Measurements from ENCODE around the gene LCE3B.
"Not testable (repeated sequence)": the region's sequence is repeated elsewhere in the genome, so short reads cannot be mapped to it uniquely, and the experiment has no call there.

The LCE3B gene, protein sequence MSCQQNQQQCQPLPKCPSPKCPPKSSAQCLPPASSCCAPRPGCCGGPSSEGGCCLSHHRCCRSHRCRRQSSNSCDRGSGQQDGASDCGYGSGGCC

DNA sequence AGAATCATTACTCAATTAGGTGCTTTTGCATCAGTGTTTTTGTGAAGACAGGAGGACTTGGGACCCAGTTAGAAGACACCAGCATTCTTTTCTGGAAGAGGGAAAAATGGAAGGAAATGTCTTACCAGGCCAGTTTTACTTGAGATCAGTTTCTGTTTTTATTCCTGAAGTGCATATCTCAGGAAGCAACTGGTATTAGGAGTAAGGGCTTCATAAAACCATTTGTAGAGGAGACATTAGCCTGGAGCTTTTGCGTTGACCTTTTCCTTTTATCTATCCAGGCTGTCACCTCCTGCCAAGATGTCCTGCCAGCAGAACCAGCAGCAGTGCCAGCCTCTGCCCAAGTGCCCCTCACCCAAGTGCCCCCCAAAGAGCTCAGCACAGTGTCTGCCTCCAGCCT lies at the start of gene LCE3B:
TSS of gene LCE3B (plus strand) at position 301 of the 400 bp plus-strand sequence. CDS start at position 301, 0 bp downstream.
- no peak for DNase-seq (ENCODE audit: low spot score)

DNA sequence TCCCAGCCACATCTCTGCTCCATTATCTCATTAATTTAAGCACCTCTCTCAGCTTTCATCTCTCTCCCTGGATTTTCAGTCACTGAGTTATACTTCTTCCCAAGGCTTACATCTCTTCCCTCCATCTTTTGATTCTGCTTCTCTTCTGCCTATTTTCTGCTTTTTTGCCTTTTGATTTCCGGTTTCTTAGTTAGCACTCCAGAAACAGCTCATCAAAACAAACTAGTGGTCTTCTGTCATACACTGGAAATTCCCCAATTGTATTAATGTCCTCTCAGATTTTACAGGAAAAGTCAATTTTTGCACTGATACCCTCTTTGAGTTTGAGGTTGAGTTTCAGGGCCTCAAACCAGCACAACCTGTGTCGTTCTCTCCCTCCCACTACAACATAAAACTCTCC lies 48.5 kb upstream of the LCE3B start:
- no peak for DNase-seq (ENCODE audit: low spot score)

DNA sequence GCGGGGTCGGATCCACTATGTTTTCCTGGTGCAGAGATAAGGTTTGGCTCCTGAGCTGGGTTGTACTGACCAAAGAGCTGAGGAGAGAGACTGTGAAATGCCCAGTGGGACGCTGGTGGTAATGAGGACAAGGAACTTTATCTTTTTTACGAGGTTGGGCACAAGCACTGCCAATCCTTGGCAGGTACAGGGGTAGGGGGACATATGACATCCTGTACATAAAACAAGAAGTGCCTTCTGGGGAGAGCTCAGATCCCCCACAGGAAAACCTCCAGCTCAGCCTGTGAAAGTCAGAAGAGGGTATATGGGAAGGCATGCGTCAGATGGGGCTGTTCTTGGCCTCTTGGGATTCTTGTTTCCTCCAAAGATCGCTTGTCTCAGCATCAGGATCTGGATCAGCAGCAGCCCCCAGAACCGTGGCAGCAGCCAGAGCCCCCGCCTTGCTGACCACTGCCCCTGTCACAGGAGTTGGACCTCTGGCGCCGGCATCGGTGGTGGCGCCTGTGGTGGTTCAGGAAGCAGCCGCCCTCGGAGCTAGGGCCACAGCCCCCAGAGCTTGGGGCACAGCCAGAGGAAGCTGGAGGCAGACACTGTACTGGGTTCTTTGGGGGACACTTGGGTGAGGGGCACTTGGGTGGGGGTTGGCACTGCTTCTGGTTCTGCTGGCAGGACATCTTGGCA lies 47.9 kb upstream of the LCE3B start:
- no peak for DNase-seq (ENCODE audit: low spot score)

DNA sequence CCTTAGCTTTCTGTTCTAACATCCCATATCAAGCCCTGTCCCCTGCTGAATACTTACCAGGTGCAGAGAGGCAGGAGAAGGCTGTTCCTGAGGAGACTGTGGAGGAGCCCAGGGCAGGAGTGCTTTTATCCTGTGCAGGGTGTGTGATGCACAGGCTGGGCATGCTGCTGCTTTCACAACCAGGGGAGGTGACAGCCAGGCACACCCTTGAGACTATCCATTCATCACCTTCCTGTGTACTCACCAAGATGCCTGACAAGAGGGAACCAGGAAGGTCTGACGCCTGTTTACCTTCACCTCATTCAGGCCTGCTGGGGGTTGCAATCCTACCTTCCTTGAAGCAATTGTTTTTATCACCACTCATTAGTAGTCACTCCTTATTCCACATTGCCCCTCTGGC lies 46.9 kb upstream of the LCE3B start, which contains the start of gene LCE3E:
TSS of gene LCE3E (minus strand) at position 100 of the 400 bp plus-strand sequence. CDS start 572 bp downstream, outside the sequence.
- DNase-seq (ENCODE audit: low spot score), result no peak

DNA sequence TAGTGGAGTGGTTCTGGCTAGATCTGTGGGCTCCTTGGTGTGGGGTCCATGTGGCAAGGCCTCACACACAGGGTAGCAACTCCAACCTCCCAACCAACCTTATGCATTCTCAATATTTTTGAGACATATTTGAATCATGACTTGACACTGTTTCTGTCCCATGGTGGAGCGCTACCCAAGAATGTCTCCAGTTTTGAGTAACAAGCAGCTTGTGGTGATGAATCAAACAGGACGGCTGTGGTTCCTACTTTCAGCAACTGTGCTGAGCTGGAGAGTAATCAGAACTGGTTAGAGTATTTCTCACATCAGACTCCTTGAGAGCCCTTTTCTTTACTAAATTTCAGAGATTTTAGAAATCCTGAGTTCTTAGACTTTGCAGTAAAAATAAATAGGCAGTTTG lies 36.4 kb upstream of the LCE3B start:
- no peak for DNase-seq (ENCODE audit: low spot score)

DNA sequence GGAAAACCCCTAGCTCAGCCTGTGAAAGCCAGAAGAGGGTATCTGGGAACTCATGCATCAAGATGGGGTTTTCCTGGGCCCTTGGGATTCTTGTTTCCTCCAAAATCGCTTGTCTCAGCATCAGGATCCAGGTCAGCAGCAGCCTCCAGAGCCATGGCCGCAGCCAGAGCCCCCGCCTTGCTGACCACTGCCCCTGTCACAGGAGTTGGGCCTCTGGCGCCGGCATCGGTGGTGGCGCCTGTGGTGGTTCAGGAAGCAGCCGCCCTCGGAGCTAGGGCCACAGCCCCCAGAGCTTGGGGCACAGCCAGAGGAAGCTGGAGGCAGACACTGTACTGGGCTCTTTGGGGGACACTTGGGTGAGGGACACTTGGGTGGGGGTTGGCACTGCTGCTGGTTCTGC lies 34.1 kb upstream of the LCE3B start:
- DNase-seq (ENCODE audit: low spot score), result not testable (repeated sequence)

DNA sequence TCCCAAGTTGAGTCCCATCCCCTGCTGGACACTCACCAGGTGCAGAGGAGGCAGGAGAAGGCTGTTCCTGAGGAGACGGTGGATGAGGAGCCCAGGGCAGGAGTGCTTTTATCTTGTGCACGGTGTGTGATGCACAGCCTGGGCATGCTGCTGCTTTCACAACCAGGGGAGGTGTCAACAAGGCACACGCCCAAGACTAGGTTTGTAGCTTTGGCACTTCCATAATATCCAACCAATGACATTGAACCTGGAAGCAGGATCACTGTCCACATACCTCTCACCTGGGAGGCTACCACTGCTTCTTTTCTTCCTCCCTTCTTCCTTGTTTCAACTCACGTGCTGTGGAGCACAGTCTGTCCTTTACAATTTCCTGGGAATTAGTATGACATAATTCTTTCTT lies 33.2 kb upstream of the LCE3B start, which contains the start of gene LCE3D:
TSS of gene LCE3D (minus strand) at position 84 of the 400 bp plus-strand sequence. CDS start 580 bp downstream, outside the sequence.
- no peak for DNase-seq (ENCODE audit: low spot score)

DNA sequence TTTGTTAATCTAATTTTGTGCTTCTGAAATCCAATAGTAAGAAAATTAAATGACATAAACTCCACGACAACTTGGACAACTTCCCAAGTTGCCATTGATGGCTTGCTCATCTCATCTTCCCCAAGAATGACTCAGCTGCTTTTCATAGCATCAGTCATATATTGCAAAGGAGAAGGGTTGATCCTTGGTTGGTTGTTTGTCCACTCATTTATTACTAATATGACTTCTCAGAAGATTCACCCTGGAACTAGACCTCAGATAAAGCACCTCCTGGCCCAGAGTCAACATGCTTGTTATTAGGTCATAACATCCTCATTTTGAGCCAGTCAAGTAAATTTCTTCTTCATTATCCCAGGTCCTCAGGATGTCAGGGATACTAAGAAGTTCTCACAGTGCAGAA lies 31.0 kb upstream of the LCE3B start:
- DNase-seq (ENCODE audit: low spot score), result no peak

DNA sequence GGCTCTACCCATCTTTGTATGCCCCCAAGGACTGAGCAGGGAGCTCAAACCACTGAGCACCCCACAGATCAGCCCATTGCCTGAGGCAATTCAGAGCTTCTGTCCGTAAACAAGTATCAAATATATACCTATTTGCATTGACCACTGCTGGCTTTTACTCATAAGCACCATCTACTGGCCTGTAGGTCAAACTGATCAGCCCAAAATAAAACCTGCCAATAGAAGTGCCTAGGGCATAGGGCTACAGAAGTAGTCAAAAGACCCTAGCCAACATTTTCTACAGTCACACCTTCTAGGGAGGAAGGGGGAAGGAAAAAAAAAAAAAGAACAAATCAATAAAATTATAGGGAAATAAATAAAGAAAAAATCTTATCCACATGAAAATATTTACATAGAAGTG lies 28.0 kb upstream of the LCE3B start:
- DNase-seq (ENCODE audit: low spot score), result no peak

DNA sequence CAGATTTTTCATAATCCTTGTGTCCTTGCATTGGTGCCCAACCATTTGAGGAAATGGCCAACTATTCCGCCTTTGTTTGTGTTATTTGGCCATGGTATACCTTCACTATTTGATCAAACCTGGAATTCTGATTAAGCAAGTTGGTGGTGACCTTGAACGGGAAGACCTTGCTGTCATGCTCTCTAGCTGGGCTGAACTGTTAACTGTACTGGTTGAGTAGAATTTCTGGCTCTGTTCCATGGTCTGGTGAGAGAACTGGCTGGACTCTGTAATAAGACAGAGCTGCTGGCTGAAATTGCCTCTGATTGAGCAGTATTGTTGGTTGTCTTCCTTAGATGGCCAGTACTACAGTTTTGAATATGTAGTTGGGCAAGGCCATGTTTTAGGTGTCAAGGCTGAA lies 16.6 kb upstream of the LCE3B start:
- DNase-seq (ENCODE audit: low spot score), result no peak

DNA sequence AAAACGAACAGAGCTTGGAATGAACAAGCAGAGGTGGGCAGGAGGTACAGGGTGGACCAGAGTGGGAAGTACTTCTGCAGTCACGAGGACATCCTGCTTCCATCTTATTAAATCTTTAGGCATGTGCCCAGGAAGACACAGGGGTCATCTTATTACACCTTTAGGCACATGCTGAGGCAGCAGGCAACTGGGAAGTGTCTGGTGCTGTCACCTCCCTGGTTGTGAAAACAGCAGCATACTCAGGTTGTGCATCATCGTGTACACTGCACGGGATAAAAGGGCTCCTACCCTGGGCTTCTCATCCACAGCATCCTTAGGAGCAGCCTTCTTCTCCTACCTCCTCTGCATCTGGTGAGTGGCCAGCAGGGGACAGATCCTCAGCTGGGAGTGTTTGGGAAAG lies 13.7 kb upstream of the LCE3B start, which contains the start of gene LCE3C:
TSS of gene LCE3C (plus strand) at position 301 of the 400 bp plus-strand sequence. CDS start 498 bp downstream, outside the sequence.
- DNase-seq (ENCODE audit: low spot score), result no peak

DNA sequence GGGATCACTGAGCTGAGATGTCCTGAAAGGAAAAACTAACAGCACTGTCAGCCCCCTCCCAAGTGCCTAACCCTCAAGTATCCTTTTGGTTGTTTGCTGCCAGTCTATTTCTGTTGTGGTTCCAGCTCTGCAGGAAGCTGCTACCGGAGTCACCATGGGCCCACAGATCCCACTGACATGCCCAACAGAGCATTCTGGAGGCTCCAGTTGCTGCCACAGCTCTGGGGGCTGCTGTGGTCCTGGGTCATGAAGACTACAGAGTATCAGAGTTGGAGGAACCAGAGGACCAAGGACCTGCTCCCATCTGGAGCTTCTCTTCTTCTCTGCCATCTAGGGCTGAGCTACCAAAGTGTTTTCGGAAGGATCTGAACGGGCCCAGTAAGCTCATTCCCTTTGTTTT lies 8.4 kb downstream of the LCE3B start:
- DNase-seq (ENCODE audit: low spot score), result no peak

DNA sequence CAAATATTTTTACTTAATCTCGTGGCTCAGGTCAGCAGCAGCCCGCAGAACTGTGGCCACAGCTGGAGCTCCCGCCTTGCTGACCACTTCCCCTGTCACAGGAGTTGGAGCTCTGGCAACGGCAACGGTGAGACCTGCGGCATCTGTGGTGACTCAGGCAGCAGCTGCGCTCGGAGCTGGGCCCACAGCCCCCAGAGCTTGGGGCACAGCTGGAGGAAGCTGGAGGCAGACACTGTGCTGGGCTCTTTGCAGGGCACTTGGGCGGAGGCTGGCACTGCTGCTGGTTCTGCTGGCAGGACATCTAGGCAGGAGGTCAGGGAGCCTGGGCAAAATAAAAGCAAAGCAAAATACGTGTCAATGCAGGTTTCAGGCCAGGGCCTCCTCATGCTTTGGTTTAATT lies 9.2 kb downstream of the LCE3B start, which contains the start of gene LCE3A:
TSS of gene LCE3A (minus strand) at position 301 of the 400 bp plus-strand sequence. CDS start at position 301, 0 bp downstream.
- DNase-seq (ENCODE audit: low spot score), result no peak

DNA sequence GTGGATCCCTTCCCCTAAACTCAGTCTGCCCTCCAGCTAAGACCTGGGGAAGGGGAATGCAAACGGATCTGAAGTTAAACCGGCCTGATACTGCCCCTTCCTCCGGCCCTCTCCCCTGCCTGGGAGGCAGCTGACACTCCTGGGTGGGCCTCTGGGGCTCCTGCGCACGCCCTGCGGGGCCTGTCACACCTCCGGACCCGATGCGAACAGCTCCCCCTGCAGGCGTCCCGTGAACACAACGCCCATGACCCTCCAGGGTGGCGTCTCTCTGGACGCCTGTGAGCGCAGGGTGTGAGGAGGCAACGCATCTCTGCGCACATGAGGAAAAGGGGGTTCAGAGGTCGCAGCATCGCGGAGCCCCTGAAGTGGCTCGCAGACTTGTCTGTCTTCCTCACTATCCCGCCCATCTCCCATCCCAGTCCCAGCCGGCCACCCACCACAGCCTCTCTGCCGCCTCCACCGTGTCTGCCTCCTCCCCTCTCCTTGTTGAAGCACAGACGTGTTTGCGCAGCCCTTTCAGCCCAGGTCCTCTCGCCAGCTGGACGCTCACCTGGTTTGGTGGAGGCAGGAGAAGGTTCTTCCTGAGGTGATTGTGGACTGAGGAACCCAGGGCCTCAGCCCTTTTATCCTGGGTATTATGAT lies 9.7 kb downstream of the LCE3B start:
- DNase-seq (ENCODE audit: low spot score), result no peak

DNA sequence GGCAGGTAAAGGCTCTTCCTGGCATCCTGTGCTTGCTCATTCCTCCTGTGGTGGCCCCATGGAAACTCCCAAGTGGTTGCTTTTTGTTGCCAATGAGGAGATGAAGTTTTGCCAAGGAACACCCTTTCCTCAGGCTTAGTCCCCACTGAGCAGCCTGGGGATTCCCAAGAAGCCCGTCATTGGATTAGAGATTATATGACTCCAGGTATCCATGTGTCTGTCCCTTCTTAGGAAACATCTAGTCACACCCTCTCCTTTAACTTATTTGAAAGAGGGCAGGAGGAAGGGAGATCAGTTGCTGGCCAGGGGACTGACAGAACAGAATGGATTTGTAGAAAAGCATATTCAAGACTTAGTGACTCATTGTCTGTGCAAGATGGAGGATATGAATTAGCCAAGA lies 13.1 kb downstream of the LCE3B start:
- no peak for DNase-seq (ENCODE audit: low spot score)

DNA sequence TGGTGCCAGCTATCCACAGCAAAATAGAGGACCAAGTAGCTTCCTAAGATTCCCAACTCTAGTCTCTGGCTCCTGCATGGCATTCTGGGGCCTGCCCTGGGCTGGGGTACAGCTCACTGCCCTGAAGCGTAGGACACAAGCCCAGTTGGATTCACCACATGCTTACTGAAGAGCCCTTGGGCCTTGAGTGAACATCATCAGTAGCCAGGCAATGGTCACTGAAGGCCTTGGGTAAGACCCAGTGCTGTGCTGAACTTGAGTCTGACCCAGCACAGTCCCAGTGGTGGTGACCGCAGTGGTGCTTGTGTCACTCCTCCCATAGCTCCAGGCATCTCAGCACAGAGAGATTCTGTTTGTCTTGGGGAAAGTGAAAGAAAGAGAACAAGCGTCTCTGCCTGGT lies 17.0 kb downstream of the LCE3B start:
- DNase-seq (ENCODE audit: low spot score), result no peak

DNA sequence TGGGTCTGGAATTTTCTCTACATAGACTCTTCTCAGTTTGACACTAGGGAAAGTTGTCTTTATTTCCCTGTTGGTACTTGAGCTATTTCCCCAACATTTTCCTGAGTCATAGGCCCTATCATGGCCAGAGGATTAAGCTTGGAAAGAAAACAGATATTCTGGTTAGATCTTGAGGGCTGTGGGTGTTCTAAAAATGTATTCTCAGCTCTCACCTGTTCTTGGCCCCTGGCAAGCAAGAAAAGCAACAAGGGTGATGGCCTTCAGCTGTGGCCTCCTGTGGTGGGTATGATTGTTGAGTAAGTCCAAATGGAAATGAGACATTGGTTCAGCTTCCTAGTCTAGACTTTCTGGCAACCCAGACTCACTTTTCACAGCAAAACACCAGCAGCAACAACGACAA lies 26.7 kb downstream of the LCE3B start:
- DNase-seq (ENCODE audit: low spot score), result no peak

DNA sequence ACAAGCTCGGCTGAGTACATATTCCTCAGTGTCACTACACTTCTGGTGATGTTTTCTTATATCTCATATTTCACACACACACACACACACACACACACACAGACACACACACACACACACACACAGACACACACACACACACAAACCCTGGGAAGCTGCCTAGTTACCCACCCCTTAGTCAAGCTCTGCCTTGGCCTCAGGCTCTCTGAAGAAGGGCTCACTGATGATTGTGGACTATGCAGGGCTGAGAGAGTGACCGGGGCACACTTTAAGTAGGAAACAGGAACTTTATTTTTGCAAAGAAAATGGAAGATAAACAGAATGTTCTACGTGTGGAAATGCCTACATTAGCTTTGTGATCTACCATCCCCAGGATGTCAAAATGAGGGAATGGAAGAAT lies 30.3 kb downstream of the LCE3B start:
- no peak for DNase-seq (ENCODE audit: low spot score)

DNA sequence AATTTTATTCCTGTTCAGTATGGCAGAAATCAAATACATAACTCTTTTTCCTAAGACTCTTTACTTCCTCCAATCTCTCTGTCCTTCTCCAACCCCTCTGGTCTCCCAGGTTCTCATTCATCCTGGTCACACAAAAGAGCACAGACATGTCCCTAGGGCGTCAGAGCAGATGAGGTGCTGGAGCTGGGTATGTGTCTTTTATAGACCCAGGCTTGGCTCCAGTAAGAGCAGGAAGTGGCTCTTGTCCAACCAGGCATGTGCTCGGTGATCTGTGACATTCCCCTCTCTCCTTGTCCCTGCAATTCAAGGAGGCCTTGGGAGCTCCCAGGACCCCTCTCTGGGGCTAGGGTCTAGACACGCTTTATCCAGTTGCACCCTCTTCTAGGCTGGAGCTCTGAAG lies 31.5 kb downstream of the LCE3B start:
- DNase-seq (ENCODE audit: low spot score), result no peak

DNA sequence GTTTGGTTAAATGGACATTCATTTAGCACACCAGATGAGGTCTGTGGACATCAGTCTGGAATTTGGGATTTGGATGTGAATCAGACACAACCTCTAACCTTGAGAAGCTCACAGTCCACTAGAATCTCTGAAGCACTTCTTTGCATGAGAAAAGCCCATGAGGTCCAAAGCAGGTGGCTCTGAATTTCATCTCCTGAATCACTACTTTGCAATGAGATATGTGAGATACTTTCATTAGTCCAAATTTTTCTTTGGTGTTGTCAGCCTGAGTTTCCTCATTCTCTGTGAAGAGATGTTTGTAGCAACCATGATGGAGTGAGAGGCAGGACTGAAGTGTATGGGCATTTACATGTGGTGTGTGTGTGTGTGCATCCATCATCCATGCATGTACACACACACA lies 33.0 kb downstream of the LCE3B start:
- no peak for DNase-seq (ENCODE audit: low spot score)

DNA sequence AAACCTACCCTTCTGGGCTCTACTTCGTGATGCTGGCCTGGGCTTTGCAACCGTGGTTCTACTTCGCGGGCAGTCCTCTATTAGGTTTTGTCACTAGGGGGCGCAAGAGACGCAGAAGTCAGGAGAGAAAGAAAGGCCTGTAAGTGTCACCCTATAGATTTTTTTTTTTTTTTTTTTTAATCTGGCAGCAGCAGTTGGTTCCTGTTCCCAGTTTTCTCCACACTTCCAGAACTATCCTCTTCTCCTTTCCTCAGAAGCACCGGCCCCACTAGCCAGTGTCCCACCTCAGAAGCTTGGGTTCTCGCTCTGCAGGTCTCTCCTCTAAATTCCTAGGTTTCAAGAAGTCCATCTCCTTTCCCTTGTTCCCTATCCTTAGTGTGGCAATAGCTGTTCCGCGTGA lies 40.5 kb downstream of the LCE3B start:
- DNase-seq (ENCODE audit: low spot score), result peak; percentile 12

DNA sequence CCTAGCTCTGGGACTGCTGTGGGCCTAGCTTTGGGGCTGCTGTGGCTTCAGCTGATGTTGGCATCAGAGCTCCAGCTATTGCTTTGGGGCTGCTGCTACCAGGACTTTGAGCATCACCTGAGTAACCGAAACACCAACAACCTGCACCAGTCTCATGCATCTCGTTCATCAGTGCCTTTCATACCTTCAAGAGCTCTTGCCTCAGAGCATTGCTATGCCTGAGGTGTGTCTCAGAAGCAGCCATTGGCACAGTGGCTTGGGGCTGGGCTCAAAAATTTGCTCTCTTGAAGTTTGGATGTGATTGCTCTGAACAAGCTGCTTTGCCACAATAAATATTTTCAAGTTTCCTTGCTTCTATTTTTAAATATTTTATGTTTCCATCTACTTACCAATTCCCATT lies 42.8 kb downstream of the LCE3B start:
- no peak for DNase-seq (ENCODE audit: low spot score)

DNA sequence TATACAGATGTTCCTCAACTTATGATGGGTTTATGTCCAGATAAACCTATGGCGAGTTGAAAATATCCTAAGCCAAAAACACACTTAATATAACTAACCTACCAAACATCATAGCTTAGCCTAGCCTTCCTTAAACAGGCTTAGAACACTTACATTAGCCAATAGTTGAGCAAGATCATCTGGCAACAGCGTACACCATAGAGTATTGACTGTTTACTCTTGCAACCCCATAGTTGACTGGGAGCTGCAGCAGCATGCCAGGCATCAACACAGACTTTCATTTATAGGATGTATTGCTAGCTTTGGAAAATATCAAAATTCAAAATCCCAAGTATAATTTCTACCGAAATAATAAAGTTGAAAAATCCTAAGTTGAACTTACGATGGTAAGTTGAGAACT lies 44.1 kb downstream of the LCE3B start:
- no peak for DNase-seq (ENCODE audit: low spot score)
